Naive thymus-derived CD8-positive, alpha-beta T cell (primary cell): ENCODE measurements around the gene UPK3A. TPM values are rescaled to one million over a fixed set of nuclear protein-coding genes. Genes with fewer than 3 reads are reported as not detected.

ENCODE experiments used
- ATAC-seq, 2 donors: fragments of 150-1000 bp; cut with Tn5 transposase in 1 of 2; sonication (Bioruptor Pico), chemical (Tn5 transposase) in 1 of 2; 1 replicate in 1 of 2; 2 replicates in 1 of 2; pipeline ENCODE4 v1.10.0; 2021; ENCODE audit warnings: mild to moderate bottlenecking in 2 of 2, moderate library complexity in 2 of 2
- POLR2A ChIA-PET: fragments of 350-600 bp; sonication (Branson Sonifier 250); formaldehyde crosslinking; loops from one replicate; lab custom pipeline; 2021; ENCODE audit warnings: antibody characterized with exemption; lab: Charles Lee
- DNase-seq, 10 donors: peaks; one replicate each; pipeline versions ENCODE4 v3.0.0 to v3.0.0-alpha.2; 2020 to 2022
- H3K27ac Mint-ChIP-seq, 10 donors: one replicate each; pipeline ENCODE4 v1.8.0; 2020 to 2022; ENCODE audit warnings: mild to moderate bottlenecking in 10 of 10, mixed read lengths in 10 of 10, moderate library complexity in 4 of 10, inconsistent platforms in 1 of 10
- H3K27me3 Mint-ChIP-seq, 5 donors: one replicate each; pipeline ENCODE4 v1.8.0; 2021 to 2022; ENCODE audit warnings: mixed read lengths in 5 of 5
- H3K36me3 Mint-ChIP-seq, 3 donors: one replicate each; pipeline ENCODE4 v1.8.0; 2020 to 2022; ENCODE audit warnings: mixed read lengths in 3 of 3, mild to moderate bottlenecking in 2 of 3, inconsistent platforms in 1 of 3
- H3K4me1 Mint-ChIP-seq, 4 donors: one replicate each; pipeline ENCODE4 v1.8.0; 2021 to 2022; ENCODE audit warnings: mixed read lengths in 4 of 4
- H3K4me3 Mint-ChIP-seq, 10 donors: one replicate each; pipeline ENCODE4 v1.8.0; 2020 to 2022; ENCODE audit warnings: mild to moderate bottlenecking in 10 of 10, mixed read lengths in 10 of 10, moderate library complexity in 6 of 10, inconsistent platforms in 1 of 10
- H3K9me3 Mint-ChIP-seq, 9 donors: one replicate each; pipeline ENCODE4 v1.8.0; 2020 to 2022; ENCODE audit warnings: mixed read lengths in 9 of 9, mild to moderate bottlenecking in 3 of 9, inconsistent platforms in 1 of 9, moderate library complexity in 1 of 9
- polyA plus RNA-seq, 3 donors: library from polyadenylated mRNA; unstranded; fragments of 300-500 nt; fragmentation: Illumina TruSeq; gene quantifications; one replicate each; pipeline ENCODE4 v1.2.3, GENCODE V29; 2021
- total RNA-seq, 8 experiments: library from RNA in 2 of 8; stranded (reverse) in 2 of 8; gene quantifications; one replicate each; pipeline ENCODE4 v1.2.3 and lab custom pipeline; 2021 to 2026

The UPK3A gene
- total and polyA plus RNA-seq, 5 experiments from 2014 or later, result not detected

GRCh38 chr22:45328822-45329529 lies 44.2 kb downstream of the UPK3A start:
- DNase-seq, result no peak
- H3K27ac Mint-ChIP-seq, result peak overlapping the region in 7 of 10 donors; percentile 37 to 86 (median 65)
- H3K27me3 Mint-ChIP-seq, result no peaks in the 10 kb centered on the region
- H3K36me3 Mint-ChIP-seq, result peaks cover 0 to 76% (median 16%) of the 10 kb centered on the region in 3 donors
- ATAC-seq, result no peak
- POLR2A ChIA-PET, result no interaction called here
- H3K4me3 Mint-ChIP-seq, result no peak overlapping the region
- H3K9me3 Mint-ChIP-seq, result no peaks in the 10 kb centered on the region
- peaks cover 12 to 32% (median 15%) of the 10 kb centered on the region in 4 donors for H3K4me1 Mint-ChIP-seq

GRCh38 chr22:45329530-45329936 lies 44.8 kb downstream of the UPK3A start:
- Mint-ChIP-seq H3K27me3 (no peaks in the 10 kb centered on the region), H3K36me3 (peaks cover 0 to 76% (median 12%) of the 10 kb centered on the region in 3 donors), H3K4me1 (peaks cover 10 to 32% (median 14%) of the 10 kb centered on the region in 4 donors), H3K9me3 (no peaks in the 10 kb centered on the region), H3K27ac (peak overlapping the region in 4 of 10 donors; percentile 49 to 86 (median 70)), H3K4me3 (no peak overlapping the region)
- POLR2A ChIA-PET, result no interaction called here
- no peak for ATAC-seq
- no peak for DNase-seq

GRCh38 chr22:45330548-45330947 lies 45.8 kb downstream of the UPK3A start:
- H3K4me3 Mint-ChIP-seq, result no peak overlapping the region
- ATAC-seq (no peak), DNase-seq (no peak)
- peaks cover 0 to 74% (median 13%) of the 10 kb centered on the region in 3 donors for H3K36me3 Mint-ChIP-seq
- POLR2A ChIA-PET, result no interaction called here
- no peaks in the 10 kb centered on the region for H3K27me3 Mint-ChIP-seq
- H3K9me3 Mint-ChIP-seq, result no peaks in the 10 kb centered on the region
- peaks cover 3 to 28% (median 8%) of the 10 kb centered on the region in 4 donors for H3K4me1 Mint-ChIP-seq
- peak overlapping the region in 5 of 10 donors; percentile 28 to 82 (median 51) for H3K27ac Mint-ChIP-seq

DNA sequence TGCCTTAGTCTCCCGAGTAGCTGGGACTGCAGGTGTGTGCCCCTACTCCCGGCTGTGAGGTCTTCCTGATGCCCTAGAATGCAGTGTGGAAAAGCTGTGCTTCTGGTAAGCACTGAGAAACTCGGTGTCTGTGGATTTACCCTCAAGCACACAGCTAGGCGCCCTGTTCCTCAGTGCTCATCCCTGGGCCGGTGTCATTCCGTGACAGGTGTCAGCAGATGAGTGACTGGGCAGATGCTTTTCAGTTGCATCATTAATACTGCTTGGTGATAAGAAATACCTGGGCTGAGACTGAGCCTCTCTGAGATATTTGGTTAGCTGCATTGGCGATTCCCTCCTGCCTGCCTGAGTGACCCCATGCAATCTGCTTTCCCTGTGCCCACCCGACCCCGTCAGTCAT lies 46.7 kb downstream of the UPK3A start:
- no peak for ATAC-seq
- no peak for DNase-seq
- no peaks in the 10 kb centered on the region for H3K9me3 Mint-ChIP-seq
- H3K36me3 Mint-ChIP-seq, result peaks cover 0 to 77% (median 10%) of the 10 kb centered on the region in 3 donors
- peak overlapping the region in 5 of 10 donors; percentile 17 to 82 (median 36) for H3K27ac Mint-ChIP-seq
- H3K4me3 Mint-ChIP-seq, result no peak overlapping the region
- peaks cover 4 to 32% (median 10%) of the 10 kb centered on the region in 4 donors for H3K4me1 Mint-ChIP-seq
- H3K27me3 Mint-ChIP-seq, result no peaks in the 10 kb centered on the region
- POLR2A ChIA-PET, result interaction anchor here (1.3 kb wide), 1 partner anchor 10 kb away, joined by 3 read pairs; no protein-coding TSS in a partner anchor

DNA sequence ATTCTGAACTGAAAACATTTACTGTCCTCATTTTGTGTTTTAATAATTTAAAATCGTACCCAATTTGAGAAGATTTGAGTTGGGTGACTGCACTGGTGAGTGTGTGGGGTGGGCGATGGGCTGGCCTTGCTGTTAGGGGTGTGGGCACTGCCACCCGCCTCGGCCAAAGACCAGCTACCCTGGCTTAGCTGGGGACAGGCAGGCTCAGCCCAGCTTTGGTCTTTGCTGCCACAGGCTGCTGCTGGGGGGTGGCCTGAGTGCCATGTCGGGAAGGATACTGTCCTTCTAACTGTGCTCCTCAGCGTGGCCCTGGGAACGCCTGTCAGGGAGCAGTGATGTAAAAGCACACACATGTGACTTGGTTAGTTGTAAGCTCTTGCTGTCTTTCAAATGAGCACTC lies 47.3 kb downstream of the UPK3A start:
- POLR2A ChIA-PET, result interaction anchor here (1.3 kb wide), 1 partner anchor 9 kb away, joined by 3 read pairs; no protein-coding TSS in a partner anchor
- no peaks in the 10 kb centered on the region for H3K27me3 Mint-ChIP-seq
- ATAC-seq, result no peak
- H3K9me3 Mint-ChIP-seq, result no peaks in the 10 kb centered on the region
- no peak overlapping the region for H3K4me3 Mint-ChIP-seq
- H3K4me1 Mint-ChIP-seq, result peaks cover 9 to 37% (median 15%) of the 10 kb centered on the region in 4 donors
- peak overlapping the region in 3 of 10 donors; percentile 17 to 70 (median 53) for H3K27ac Mint-ChIP-seq
- DNase-seq, result no peak
- H3K36me3 Mint-ChIP-seq, result peaks cover 0 to 81% (median 12%) of the 10 kb centered on the region in 3 donors

- Mint-ChIP-seq H3K4me3 (no peak overlapping the region), H3K4me1 (peaks cover 13 to 47% (median 29%) of the 10 kb centered on the region in 4 donors), H3K9me3 (no peaks in the 10 kb centered on the region), H3K27me3 (no peaks in the 10 kb centered on the region), H3K27ac (peak overlapping the region in 9 of 10 donors; percentile 50 to 97 (median 71)), H3K36me3 (peaks cover 0 to 86% (median 24%) of the 10 kb centered on the region in 3 donors)
- POLR2A ChIA-PET, result interaction anchor here (0.6 kb wide), 1 partner anchor 32 kb away, joined by 3 read pairs; no protein-coding TSS in a partner anchor
- DNase-seq, result no peak
- no peak for ATAC-seq
These were observed 49.3 kb downstream of the UPK3A start for GRCh38 chr22:45334068-45334467.

GRCh38 chr22:45334528-45334927 lies 49.8 kb downstream of the UPK3A start:
- no peak overlapping the region for H3K4me3 Mint-ChIP-seq
- no peak for ATAC-seq
- H3K4me1 Mint-ChIP-seq, result peaks cover 13 to 45% (median 29%) of the 10 kb centered on the region in 4 donors
- no peaks in the 10 kb centered on the region for H3K27me3 Mint-ChIP-seq
- DNase-seq, result no peak
- no peaks in the 10 kb centered on the region for H3K9me3 Mint-ChIP-seq
- H3K36me3 Mint-ChIP-seq, result peaks cover 0 to 83% (median 24%) of the 10 kb centered on the region in 3 donors
- H3K27ac Mint-ChIP-seq, result peak overlapping the region in 9 of 10 donors; percentile 68 to 98 (median 71)
- POLR2A ChIA-PET, result no interaction called here

- no peak for ATAC-seq
- peaks cover 0 to 87% (median 27%) of the 10 kb centered on the region in 3 donors for H3K36me3 Mint-ChIP-seq
- POLR2A ChIA-PET, result interaction anchor here (1.2 to 1.3 kb wide), 2 partner anchors 13 to 25 kb away, joined by 3 to 5 read pairs; partner anchors contain the start of gene FAM118A
- H3K27ac Mint-ChIP-seq, result peak overlapping the region in 8 of 10 donors; percentile 15 to 99 (median 97)
- H3K27me3 Mint-ChIP-seq, result no peaks in the 10 kb centered on the region
- no peak for DNase-seq
- H3K4me3 Mint-ChIP-seq, result no peak overlapping the region
- no peaks in the 10 kb centered on the region for H3K9me3 Mint-ChIP-seq
- peaks cover 13 to 51% (median 34%) of the 10 kb centered on the region in 4 donors for H3K4me1 Mint-ChIP-seq
These were observed 50.5 kb downstream of the UPK3A start for GRCh38 chr22:45335021-45335818.

DNA sequence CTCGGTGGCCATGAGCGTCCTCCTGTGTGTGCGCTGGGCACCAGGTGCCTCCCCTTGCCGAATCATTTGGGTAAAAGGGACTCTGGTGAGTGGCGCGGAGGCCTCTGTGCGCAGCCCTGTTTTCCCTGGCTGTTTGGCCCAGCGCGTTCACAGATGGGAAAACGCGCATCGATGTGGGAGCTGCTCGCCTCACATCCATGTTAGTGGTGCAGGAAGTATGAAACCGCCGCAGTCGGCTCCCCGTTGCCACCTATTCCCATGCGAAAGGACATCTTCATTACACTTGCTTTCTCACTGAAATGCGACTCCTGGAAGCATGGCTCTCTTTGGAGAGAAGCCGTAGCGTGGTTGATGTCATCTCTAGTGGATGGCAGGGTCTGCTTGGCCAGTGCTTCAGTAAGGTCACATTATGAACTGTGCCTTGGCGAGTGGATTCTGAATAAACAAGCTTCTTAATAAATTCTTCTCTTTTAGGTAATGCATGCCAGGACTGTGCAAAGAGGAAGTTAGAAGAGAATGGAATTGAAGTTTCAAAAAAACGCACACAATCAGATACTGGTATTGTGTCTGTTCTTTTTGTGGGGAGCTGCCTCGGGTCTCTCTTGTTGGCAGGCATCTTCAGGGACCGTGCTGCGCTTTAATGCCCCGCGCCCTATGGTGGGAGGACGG lies 51.2 kb downstream of the UPK3A start:
- H3K4me3 Mint-ChIP-seq, result peak overlapping the region in 5 of 10 donors; percentile 9 to 75 (median 57)
- peaks cover 0 to 84% (median 29%) of the 10 kb centered on the region in 3 donors for H3K36me3 Mint-ChIP-seq
- no peaks in the 10 kb centered on the region for H3K9me3 Mint-ChIP-seq
- peaks cover 15 to 59% (median 39%) of the 10 kb centered on the region in 4 donors for H3K4me1 Mint-ChIP-seq
- POLR2A ChIA-PET, result interaction anchor here (0.6 to 1.3 kb wide), 3 partner anchors 11 to 26 kb away, joined by 3 to 5 read pairs (median 4); partner anchors contain the start of gene FAM118A
- no peak for DNase-seq
- no peak for ATAC-seq
- peak overlapping the region in 9 of 10 donors; percentile 97 to 99 (median 97) for H3K27ac Mint-ChIP-seq
- H3K27me3 Mint-ChIP-seq, result no peaks in the 10 kb centered on the region

DNA sequence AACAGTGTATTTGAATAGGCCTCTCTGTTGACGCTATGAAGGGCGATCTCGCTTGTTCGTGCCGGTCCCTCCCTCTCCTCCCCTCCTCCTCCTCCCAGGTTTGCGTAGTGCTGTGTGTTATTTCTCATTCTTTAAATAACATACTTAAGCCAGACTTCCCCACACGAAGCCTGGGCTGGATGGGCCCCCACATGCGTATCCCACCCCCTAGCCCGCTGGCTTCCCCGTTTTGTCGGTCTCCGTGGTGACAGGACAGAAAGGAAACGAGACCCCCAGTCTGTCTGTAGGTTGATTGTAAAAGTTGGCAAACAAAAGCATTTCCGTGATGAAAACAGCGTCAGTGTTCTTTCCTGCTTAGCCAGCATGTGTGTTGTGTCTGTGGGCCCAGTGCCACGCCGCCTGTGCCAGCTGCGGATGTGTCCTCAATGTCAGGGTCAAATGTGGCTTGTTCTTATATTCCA lies 52.3 kb downstream of the UPK3A start:
- no peaks in the 10 kb centered on the region for H3K9me3 Mint-ChIP-seq
- POLR2A ChIA-PET, result interaction anchor here (1.3 kb wide), 1 partner anchor 27 kb away, joined by 5 read pairs; the partner anchor contains the start of gene FAM118A
- peaks cover 0 to 83% (median 30%) of the 10 kb centered on the region in 3 donors for H3K36me3 Mint-ChIP-seq
- no peaks in the 10 kb centered on the region for H3K27me3 Mint-ChIP-seq
- peak in 9 of 10 donors; percentile 57 to 85 (median 77) for DNase-seq
- peaks cover 20 to 67% (median 48%) of the 10 kb centered on the region in 4 donors for H3K4me1 Mint-ChIP-seq
- H3K4me3 Mint-ChIP-seq, result peak overlapping the region; percentile 43 to 81 (median 74)
- ATAC-seq, result peak; percentile 64 to 66
- H3K27ac Mint-ChIP-seq, result peak overlapping the region; percentile 89 to 99 (median 97)

- DNase-seq (no peak), ATAC-seq (no peak)
- Mint-ChIP-seq H3K4me3 (peak overlapping the region in 6 of 10 donors; percentile 57 to 81 (median 76)), H3K27me3 (no peaks in the 10 kb centered on the region), H3K27ac (peak overlapping the region; percentile 89 to 99 (median 97)), H3K36me3 (peaks cover 0 to 78% (median 30%) of the 10 kb centered on the region in 3 donors), H3K4me1 (peaks cover 20 to 70% (median 49%) of the 10 kb centered on the region in 4 donors), H3K9me3 (no peaks in the 10 kb centered on the region)
- POLR2A ChIA-PET, result no interaction called here
These were observed 52.8 kb downstream of the UPK3A start for GRCh38 chr22:45337536-45337935.
